Measurements from ENCODE around the gene HSPB2. TPM values are rescaled to one million over a fixed set of nuclear protein-coding genes. Genes with fewer than 3 reads are reported as not detected.

The HSPB2 gene
- total RNA-seq, 2 experiments from 2014 or later: not detected

- ChIA-PET POLR2A (no interaction called here), CTCF (interaction anchor here (19.6 kb wide), 1 partner anchor 34 kb away, joined by 223 read pairs; no protein-coding TSS in a partner anchor)
- peaks cover 25% of the 10 kb centered on the region for H3K4me1 Mint-ChIP-seq (ENCODE audit: low read depth)
- H3K36me3 Mint-ChIP-seq (ENCODE audit: low read depth): peaks cover 3% of the 10 kb centered on the region
- intact Hi-C loops (cut with micrococcal nuclease): no loop called here
- no peak overlapping the region for H3K4me3 Mint-ChIP-seq
- ATAC-seq: no peak
- H3K27ac Mint-ChIP-seq: peak overlapping the region; percentile 17
- DNase-seq: no peak
- no peaks in the 10 kb centered on the region for H3K9me3 Mint-ChIP-seq
- TF ChIP-seq CTCF (IDR thresholded peaks at IDR 0.05): no peak
- H3K27me3 Mint-ChIP-seq: no peaks in the 10 kb centered on the region
Observed at GRCh38 chr11:111947143-111947542, 34.6 kb downstream of the HSPB2 start.

- CTCF ChIA-PET: interaction anchor here (1.1 kb wide), 1 partner anchor 32 kb away, joined by 6 read pairs; no protein-coding TSS in a partner anchor
- H3K4me1 Mint-ChIP-seq (ENCODE audit: low read depth): peaks cover 16% of the 10 kb centered on the region
- POLR2A ChIA-PET: interaction anchor here (1.8 kb wide), 1 partner anchor 11 kb away, joined by 4 read pairs; no protein-coding TSS in a partner anchor
- H3K27ac Mint-ChIP-seq: no peak overlapping the region
- no peak for TF ChIP-seq CTCF (IDR thresholded peaks at IDR 0.05)
- peak; percentile 46 for DNase-seq
- H3K4me3 Mint-ChIP-seq: no peak overlapping the region
- H3K9me3 Mint-ChIP-seq: no peaks in the 10 kb centered on the region
- H3K27me3 Mint-ChIP-seq: no peaks in the 10 kb centered on the region
- no peak for ATAC-seq
- peaks cover 3% of the 10 kb centered on the region for H3K36me3 Mint-ChIP-seq (ENCODE audit: low read depth)
- intact Hi-C loops (cut with micrococcal nuclease): no loop called here
Observed at GRCh38 chr11:111949519-111950426, 37.2 kb downstream of the HSPB2 start.

- intact Hi-C loops (cut with micrococcal nuclease): no loop called here
- H3K36me3 Mint-ChIP-seq (ENCODE audit: low read depth): peaks cover 3% of the 10 kb centered on the region
- DNase-seq: no peak
- H3K27me3 Mint-ChIP-seq: no peaks in the 10 kb centered on the region
- H3K9me3 Mint-ChIP-seq: no peaks in the 10 kb centered on the region
- H3K4me1 Mint-ChIP-seq (ENCODE audit: low read depth): peaks cover 11% of the 10 kb centered on the region
- POLR2A ChIA-PET: no interaction called here
- CTCF ChIA-PET: no interaction called here
- ATAC-seq: no peak
- no peak overlapping the region for H3K4me3 Mint-ChIP-seq
- no peak overlapping the region for H3K27ac Mint-ChIP-seq
- TF ChIP-seq CTCF (IDR thresholded peaks at IDR 0.05): no peak
Observed at GRCh38 chr11:111951565-111951964, 39.0 kb downstream of the HSPB2 start.

- ChIA-PET CTCF (interaction anchor here (2.6 kb wide), 1 partner anchor 28 kb away, joined by 12 read pairs; no protein-coding TSS in a partner anchor), POLR2A (interaction anchor here (1.2 kb wide), 1 partner anchor 10 kb away, joined by 3 read pairs; no protein-coding TSS in a partner anchor)
- intact Hi-C loops (cut with micrococcal nuclease): no loop called here
- Mint-ChIP-seq H3K4me1 (ENCODE audit: low read depth) (peaks cover 8% of the 10 kb centered on the region), H3K4me3 (no peak overlapping the region), H3K36me3 (ENCODE audit: low read depth) (peaks cover 3% of the 10 kb centered on the region), H3K27me3 (no peaks in the 10 kb centered on the region), H3K9me3 (no peaks in the 10 kb centered on the region), H3K27ac (no peak overlapping the region)
- no peak for ATAC-seq
- DNase-seq: no peak
- no peak for TF ChIP-seq CTCF (IDR thresholded peaks at IDR 0.05)
Observed at GRCh38 chr11:111954154-111954553, 41.6 kb downstream of the HSPB2 start.

Data from activated CD8-positive, alpha-beta T cell treated with anti-CD3 and anti-CD28 coated beads for 36 hours (primary cell).